Measurements from ENCODE around the gene MSI1.

MSI1 gene

DNA sequence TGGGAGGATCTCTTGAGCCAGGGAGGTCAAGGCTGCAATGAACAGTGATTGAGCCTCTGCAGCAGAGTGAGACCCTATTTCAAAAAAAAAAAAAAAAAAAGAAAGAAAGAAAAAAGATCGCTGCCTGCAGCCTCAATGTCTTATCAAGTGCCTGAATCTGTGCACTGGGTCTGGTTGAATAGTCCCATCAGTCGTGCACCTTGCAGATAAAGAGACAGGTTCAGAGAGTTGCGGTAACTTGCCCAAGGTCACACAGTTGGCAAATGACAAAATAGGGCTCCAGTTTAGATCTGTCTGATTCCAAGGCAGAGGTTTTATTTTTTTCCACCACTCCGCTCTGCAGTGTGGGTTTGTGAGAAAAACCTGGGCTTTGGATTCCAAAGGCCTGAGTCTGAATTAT lies 40.7 kb downstream of the MSI1 start:
- Histone ChIP-seq H3K4me3 (ENCODE audit: low read length) (no peak overlapping the region), H3K9me3 (ENCODE audit: control insufficient read depth, low read length) (no peaks in the 10 kb centered on the region)

DNA sequence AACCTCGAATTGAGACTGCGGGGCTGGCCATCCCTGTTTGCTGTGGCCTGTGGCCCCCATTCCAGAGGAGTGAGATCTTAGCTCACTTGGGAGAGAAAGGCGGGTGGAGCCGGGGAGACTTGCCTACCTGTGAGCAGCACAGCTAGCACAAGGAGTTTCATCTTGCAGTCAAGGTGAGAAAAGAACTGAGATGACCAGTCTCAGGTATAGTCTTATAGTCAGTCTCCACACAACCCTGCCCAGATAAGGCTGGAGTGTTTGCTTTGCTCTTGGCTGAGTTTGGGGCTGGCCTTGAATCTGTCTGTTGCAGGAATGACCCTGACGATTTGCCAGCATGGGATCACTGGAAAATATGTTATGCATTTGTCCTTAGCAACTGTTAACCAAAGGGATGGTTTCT lies 41.4 kb downstream of the MSI1 start, which contains the start of gene PLA2G1B:
PLA2G1B (minus strand) TSS at position 187 of the 400 bp plus-strand sequence; CDS start at position 161, 26 bp downstream.
- no peak within 1 kb of the TSS for H3K4me3 ChIP-seq (ENCODE audit: low read length)
- H3K36me3 ChIP-seq (ENCODE audit: control insufficient read depth, insufficient read depth, low read length), result no peaks in the 10 kb centered on the region
- H3K27me3 ChIP-seq (ENCODE audit: control insufficient read depth, insufficient read depth, low read length), result no peaks in the 10 kb centered on the region
- H3K4me1 ChIP-seq (ENCODE audit: control insufficient read depth, insufficient read depth, low read length), result peaks cover 15% of the 10 kb centered on the region
- H3K9ac ChIP-seq (ENCODE audit: low read length), result no peak within 1 kb of the TSS
- no peaks in the 10 kb centered on the region for H3K9me3 ChIP-seq (ENCODE audit: control insufficient read depth, low read length)

More for the DNA sequence above, 40.7 kb downstream of the MSI1 start:
- no peaks in the 10 kb centered on the region for H3K27me3 ChIP-seq (ENCODE audit: control insufficient read depth, insufficient read depth, low read length)
- H3K4me1 ChIP-seq (ENCODE audit: control insufficient read depth, insufficient read depth, low read length), result peaks cover 15% of the 10 kb centered on the region
- H3K9ac ChIP-seq (ENCODE audit: low read length), result no peak overlapping the region
- no peaks in the 10 kb centered on the region for H3K36me3 ChIP-seq (ENCODE audit: control insufficient read depth, insufficient read depth, low read length)

DNA sequence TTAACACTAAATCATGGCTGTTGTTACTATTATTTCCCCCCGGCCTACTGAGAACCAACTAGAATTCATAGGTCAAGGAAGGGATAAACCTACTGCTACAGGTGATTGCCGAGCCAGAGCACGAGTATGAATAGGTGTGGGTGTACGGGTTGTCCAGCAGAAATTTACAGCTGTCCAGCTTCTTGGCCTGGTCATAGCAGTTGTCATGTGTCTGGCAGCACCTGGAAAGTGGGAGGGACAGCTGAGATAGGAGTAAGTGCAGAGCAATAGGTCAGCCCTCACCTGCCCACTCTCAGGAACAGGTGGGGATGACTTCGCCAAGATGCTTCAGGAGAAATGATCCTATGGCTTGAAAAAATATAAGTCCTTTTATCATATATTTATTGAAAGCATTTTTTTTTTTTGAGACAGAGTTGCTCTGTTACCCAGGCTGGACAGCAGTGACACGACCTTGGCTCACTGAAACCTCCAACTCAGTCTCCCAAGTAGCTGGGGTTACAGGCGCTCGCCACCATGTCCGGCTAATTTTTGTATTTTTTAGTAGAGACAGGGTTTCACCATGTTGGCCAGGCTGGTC lies 44.0 kb downstream of the MSI1 start:
- peaks cover 34% of the 10 kb centered on the region for H3K4me1 ChIP-seq (ENCODE audit: control insufficient read depth, insufficient read depth, low read length)
- H3K9ac ChIP-seq (ENCODE audit: low read length), result no peak overlapping the region
- H3K9me3 ChIP-seq (ENCODE audit: control insufficient read depth, low read length), result no peaks in the 10 kb centered on the region
- H3K36me3 ChIP-seq (ENCODE audit: control insufficient read depth, insufficient read depth, low read length), result no peaks in the 10 kb centered on the region
- H3K27me3 ChIP-seq (ENCODE audit: control insufficient read depth, insufficient read depth, low read length), result no peaks in the 10 kb centered on the region
- no peak overlapping the region for H3K4me3 ChIP-seq (ENCODE audit: low read length)

DNA sequence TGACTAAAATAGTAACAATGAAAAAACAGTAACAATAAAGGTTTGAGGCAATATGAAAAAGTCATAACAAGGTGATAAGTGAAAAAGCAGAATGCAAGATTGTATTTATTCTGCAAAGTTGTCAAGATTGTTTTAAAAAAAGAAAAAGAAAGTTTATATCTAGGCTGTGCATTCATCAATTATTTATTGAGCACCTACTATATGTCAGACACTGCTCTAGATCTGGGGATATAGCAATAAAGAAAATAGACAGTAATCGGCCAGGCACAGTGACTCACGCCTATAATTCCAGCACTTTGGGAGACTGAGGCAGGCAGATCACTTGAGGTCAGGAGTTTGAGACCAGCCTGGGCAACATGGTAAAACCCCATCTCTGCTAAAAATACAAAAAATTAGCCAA lies 45.2 kb downstream of the MSI1 start:
- Histone ChIP-seq H3K9ac (ENCODE audit: low read length) (no peak overlapping the region), H3K4me3 (ENCODE audit: low read length) (no peak overlapping the region)

DNA sequence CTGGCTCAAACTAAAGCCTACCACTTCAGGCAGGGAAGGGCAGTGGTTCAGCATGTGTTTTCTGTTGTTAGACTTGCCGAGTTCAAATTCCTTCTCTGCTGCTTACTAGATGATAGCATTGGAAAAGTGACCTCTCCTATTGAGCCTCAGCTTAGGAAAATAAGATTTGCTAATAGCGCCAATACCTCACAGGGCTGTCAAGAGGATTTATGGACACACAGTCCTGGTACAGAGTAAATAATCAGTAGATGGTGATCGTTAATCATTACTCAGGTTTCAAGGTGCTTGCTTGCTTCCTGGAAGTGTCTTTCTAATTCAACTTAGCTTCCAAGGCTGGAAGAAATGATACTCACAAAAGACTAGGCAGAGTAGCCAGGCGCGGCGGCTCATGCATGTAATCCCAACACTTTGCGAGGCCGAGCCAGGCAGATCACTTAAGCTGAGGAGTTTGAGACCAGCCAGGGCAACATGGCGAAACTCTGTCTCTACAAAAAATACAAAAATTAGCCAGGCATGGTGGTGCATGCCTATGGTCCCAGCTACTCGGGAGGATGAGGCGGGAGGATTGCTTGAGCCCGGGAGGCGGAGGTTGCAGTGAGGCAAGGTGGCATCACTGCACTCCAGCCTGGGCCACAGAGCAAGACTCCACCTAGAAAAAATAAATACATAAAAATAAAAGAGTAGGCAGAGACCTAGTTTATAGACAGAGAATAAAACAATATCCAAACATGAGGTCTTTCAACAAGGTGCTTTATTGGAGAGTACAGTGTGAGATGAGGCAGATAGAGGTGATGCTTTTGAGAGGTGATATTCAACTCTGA lies 47.4 kb downstream of the MSI1 start:
- H3K9ac ChIP-seq (ENCODE audit: low read length), result peak overlapping the region; percentile 10
- H3K4me1 ChIP-seq (ENCODE audit: control insufficient read depth, insufficient read depth, low read length), result peaks cover 39% of the 10 kb centered on the region
- no peak overlapping the region for H3K4me3 ChIP-seq (ENCODE audit: low read length)
- no peaks in the 10 kb centered on the region for H3K27me3 ChIP-seq (ENCODE audit: control insufficient read depth, insufficient read depth, low read length)
- no peaks in the 10 kb centered on the region for H3K36me3 ChIP-seq (ENCODE audit: control insufficient read depth, insufficient read depth, low read length)
- H3K9me3 ChIP-seq (ENCODE audit: control insufficient read depth, low read length), result no peaks in the 10 kb centered on the region

More for the DNA sequence above, 45.2 kb downstream of the MSI1 start:
- Histone ChIP-seq H3K9me3 (ENCODE audit: control insufficient read depth, low read length) (no peaks in the 10 kb centered on the region), H3K4me1 (ENCODE audit: control insufficient read depth, insufficient read depth, low read length) (peaks cover 34% of the 10 kb centered on the region), H3K27me3 (ENCODE audit: control insufficient read depth, insufficient read depth, low read length) (no peaks in the 10 kb centered on the region), H3K36me3 (ENCODE audit: control insufficient read depth, insufficient read depth, low read length) (no peaks in the 10 kb centered on the region)

DNA sequence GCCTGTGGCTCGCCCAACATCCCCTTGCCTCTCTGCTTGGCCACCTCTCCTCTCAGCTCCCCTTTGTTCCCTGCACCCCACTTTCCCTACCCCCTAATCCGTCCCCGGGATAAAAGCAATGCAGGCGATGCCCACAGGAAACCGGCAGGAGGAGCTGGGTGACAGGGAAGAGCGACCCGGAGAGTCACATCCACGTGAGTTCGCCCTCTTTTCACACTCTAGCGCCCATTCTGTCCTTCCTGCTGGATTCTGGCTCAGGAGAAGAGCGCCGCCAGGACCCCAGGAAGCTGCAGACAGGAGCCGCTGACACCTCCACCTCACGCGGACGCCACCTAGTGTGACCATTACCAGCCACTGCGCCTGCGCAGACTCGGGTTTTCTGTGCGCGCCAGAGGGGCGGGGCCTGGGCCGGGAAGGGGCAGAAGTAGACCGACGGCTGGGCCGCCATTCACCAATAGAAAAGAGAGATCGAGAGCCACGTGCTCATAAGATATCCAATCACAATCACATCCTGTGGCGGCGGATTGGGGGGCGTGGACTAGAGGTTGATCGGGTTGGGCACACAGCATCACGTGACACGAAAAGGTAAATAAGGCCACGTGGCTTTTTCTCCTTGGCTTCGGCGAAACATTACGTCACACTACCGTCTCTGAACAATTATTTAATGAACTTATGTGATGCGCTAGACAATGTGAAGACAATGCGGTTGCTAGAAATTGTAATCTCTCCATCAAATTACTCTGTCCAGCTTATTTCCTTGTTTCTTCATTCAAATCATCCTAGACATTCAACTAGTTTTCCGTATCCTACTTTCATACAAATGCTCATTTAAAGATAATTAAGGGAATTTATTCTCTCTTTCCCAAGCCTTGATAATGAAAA lies 51.5 kb downstream of the MSI1 start:
- Histone ChIP-seq H3K9ac (ENCODE audit: low read length) (peak overlapping the region; percentile 87), H3K4me3 (ENCODE audit: low read length) (peak overlapping the region; percentile 58), H3K27me3 (ENCODE audit: control insufficient read depth, insufficient read depth, low read length) (no peaks in the 10 kb centered on the region), H3K36me3 (ENCODE audit: control insufficient read depth, insufficient read depth, low read length) (no peaks in the 10 kb centered on the region), H3K9me3 (ENCODE audit: control insufficient read depth, low read length) (no peaks in the 10 kb centered on the region), H3K4me1 (ENCODE audit: control insufficient read depth, insufficient read depth, low read length) (peaks cover 32% of the 10 kb centered on the region)

DNA sequence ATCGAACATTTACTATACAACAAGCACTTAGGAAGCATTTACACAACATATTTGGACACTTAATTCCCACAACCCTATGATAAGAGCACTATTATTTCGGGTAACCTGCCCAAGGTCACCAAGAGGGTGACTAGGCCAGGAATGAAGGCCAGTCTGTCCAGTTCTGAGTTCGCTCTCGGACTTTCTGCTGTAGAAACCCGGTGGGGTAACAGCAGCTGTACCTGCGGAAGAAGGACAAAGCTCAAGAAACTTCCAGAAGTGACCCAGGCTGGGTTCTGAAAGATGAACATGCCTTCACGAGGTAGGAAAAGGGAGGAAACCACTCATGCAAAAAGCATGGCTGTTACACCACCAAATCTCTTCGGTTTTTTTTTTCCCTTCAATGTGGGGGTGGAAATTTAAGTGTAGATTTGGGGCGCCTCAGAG lies 52.2 kb downstream of the MSI1 start:
- Histone ChIP-seq H3K27me3 (ENCODE audit: control insufficient read depth, insufficient read depth, low read length) (no peaks in the 10 kb centered on the region), H3K9ac (ENCODE audit: low read length) (peak overlapping the region; percentile 87), H3K36me3 (ENCODE audit: control insufficient read depth, insufficient read depth, low read length) (no peaks in the 10 kb centered on the region), H3K9me3 (ENCODE audit: control insufficient read depth, low read length) (no peaks in the 10 kb centered on the region), H3K4me1 (ENCODE audit: control insufficient read depth, insufficient read depth, low read length) (peaks cover 28% of the 10 kb centered on the region), H3K4me3 (ENCODE audit: low read length) (peak overlapping the region; percentile 58)

DNA sequence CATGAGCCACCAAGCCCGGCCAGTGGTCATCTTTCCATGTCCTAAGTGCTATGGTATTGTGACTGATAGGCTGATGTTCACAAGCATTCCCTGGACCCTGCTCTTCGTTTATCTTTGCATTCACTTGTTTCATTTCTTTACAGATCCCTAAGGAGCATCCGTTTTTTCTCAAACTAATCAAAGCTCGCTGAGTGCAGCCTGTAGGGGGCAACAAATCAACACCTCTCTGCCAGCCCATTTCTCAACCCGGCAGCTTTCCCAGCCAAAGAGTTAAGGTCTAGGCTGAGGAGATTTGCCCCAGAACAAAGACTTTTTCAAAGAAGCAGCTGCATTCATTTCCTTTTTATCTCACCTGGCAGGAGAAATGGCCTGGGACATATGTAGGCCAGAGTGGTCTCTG lies 54.7 kb downstream of the MSI1 start:
- H3K27me3 ChIP-seq (ENCODE audit: control insufficient read depth, insufficient read depth, low read length), result no peaks in the 10 kb centered on the region
- no peaks in the 10 kb centered on the region for H3K36me3 ChIP-seq (ENCODE audit: control insufficient read depth, insufficient read depth, low read length)
- no peak overlapping the region for H3K9ac ChIP-seq (ENCODE audit: low read length)
- H3K4me1 ChIP-seq (ENCODE audit: control insufficient read depth, insufficient read depth, low read length), result peaks cover 13% of the 10 kb centered on the region
- H3K9me3 ChIP-seq (ENCODE audit: control insufficient read depth, low read length), result no peaks in the 10 kb centered on the region
- no peak overlapping the region for H3K4me3 ChIP-seq (ENCODE audit: low read length)

DNA sequence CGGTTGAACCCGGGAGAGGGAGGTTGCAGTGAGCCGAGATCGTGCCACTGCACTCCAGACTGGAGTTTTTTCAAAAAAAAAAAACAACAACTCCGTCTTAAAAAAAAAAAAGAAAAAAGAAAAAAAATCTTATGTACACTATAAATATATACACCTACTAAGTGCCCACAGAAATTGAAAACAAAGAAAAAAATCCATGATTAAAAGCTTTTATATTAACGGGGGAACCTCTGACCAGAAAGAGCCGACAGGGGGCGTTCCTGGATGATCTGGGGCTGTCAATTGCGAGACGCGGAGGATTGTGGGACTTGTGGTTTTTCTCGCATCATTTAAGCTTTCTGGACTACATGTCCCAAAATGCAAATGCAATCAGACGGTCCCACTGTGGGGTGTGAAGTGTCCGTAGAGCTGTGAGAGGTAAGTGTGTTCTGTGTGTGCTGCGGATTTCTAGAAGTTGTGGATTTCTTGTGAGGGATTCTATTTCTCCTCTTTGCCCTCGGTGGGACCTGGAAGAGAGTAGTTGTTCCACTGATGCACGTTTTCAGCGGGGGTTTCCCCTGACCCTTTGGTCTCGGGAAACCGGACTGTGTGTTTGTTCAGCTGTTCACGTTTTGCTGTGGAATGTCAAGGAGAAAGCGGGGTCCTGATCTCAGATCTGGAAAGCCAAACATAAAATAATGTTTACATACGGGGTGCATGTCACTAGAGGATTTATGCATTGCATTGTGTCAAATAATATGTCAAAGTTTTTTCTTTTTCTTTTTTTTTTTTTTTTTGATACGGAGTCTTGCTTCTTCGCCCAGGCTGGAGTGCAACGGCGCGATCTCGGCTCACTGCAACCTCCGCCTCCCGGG lies 66.8 kb downstream of the MSI1 start, which contains the start of gene SIRT4:
SIRT4 (plus strand) TSS at position 360 of the 854 bp plus-strand sequence. CDS start 1,241 bp downstream, outside the sequence.
- Histone ChIP-seq H3K4me1 (ENCODE audit: control insufficient read depth, insufficient read depth, low read length) (no peaks in the 10 kb centered on the region), H3K27me3 (ENCODE audit: control insufficient read depth, insufficient read depth, low read length) (no peaks in the 10 kb centered on the region), H3K9ac (ENCODE audit: low read length) (peak within 1 kb of the TSS; percentile 54), H3K9me3 (ENCODE audit: control insufficient read depth, low read length) (no peaks in the 10 kb centered on the region), H3K36me3 (ENCODE audit: control insufficient read depth, insufficient read depth, low read length) (no peaks in the 10 kb centered on the region), H3K4me3 (ENCODE audit: low read length) (peak within 1 kb of the TSS; percentile 66)

DNA sequence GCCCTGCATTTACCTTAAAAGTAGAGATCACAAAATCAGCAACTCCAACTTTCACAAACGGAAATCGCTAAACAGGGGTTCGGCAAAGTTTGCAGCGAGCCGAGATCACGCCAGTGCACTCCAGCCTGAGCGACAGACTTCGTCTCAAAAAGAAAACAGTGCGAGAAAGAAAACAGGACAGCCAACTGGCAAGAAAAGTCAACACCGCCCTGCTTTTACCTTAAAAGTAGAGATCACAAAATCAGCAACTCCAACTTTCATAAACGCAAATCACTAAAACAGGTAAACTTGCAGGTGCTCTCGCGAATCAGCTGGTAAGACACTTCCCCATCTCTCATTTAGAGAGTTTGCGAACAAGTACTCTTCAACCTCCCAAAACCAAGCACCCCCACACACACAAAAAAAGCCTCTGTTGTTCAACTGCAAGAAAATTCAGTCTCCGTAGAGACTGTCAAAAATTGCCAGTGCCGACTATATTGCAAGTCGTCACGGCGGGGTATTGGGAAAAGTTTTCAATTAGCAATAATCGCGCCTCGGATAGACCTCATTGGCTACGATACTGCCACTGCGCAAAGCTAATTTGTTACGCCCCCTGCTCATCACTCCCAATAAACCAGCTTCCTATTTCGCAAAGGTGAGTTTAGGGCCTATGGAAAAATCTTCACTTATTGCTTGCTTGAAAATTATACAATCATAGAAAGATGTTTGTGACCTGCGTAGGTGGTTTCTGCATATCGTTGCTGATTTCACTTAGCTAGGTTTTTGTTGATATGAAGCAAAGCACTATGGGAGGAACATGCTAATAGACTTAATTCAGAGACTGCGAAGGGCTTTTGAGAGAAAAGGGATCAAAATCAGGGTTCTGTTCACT lies 76.1 kb downstream of the MSI1 start, which contains the start of gene RNU4-1:
RNU4-1 (minus strand) TSS at position 577 of the 871 bp plus-strand sequence.
- no peaks in the 10 kb centered on the region for H3K9me3 ChIP-seq (ENCODE audit: control insufficient read depth, low read length)
- H3K4me1 ChIP-seq (ENCODE audit: control insufficient read depth, insufficient read depth, low read length), result peaks cover 9% of the 10 kb centered on the region
- H3K36me3 ChIP-seq (ENCODE audit: control insufficient read depth, insufficient read depth, low read length), result no peaks in the 10 kb centered on the region
- peak within 1 kb of the TSS; percentile 2 for H3K4me3 ChIP-seq (ENCODE audit: low read length)
- no peaks in the 10 kb centered on the region for H3K27me3 ChIP-seq (ENCODE audit: control insufficient read depth, insufficient read depth, low read length)
- H3K9ac ChIP-seq (ENCODE audit: low read length), result peak within 1 kb of the TSS; percentile 85
